AG10803 (cell line): ENCODE measurements around the gene PAXX.

Source experiments
- DNase-seq: peaks from one replicate; pipeline ENCODE4 v3.0.0; 2010; ENCODE audit warnings: low read depth
- H3K4me3 ChIP-seq: 2 replicates; pipeline ENCODE4 v1.5.1; 2011; ENCODE audit warnings: mild to moderate bottlenecking, low read length, control low read depth
- TF ChIP-seq, protein P1 (sequence below): conservative IDR thresholded peaks from 2 replicates; pipeline ENCODE4 v1.5.1; 2011; ENCODE audit warnings: mild to moderate bottlenecking, low read length, control low read depth, inconsistent platforms

PAXX gene

DNA sequence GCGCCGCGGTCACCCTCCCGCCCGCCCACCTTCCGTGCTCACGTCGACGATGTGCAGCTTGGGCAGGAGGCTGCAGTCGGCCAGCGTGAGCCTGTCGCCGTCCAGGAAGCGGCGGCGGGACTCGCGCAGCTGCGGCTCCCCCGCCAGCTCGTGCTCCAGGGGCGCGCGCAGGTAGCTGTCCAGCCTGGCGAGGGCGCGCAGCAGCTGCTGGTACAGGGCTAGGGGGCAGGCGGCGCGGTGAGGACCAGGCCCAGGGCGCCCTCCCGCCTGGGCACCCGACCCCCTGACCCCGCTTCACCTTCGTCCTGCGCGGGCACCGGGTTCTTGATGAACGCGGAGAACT is 2.6 kb downstream of the PAXX start:
- H3K4me3 ChIP-seq, result no peak overlapping the region
- TF ChIP-seq, protein P1, sequence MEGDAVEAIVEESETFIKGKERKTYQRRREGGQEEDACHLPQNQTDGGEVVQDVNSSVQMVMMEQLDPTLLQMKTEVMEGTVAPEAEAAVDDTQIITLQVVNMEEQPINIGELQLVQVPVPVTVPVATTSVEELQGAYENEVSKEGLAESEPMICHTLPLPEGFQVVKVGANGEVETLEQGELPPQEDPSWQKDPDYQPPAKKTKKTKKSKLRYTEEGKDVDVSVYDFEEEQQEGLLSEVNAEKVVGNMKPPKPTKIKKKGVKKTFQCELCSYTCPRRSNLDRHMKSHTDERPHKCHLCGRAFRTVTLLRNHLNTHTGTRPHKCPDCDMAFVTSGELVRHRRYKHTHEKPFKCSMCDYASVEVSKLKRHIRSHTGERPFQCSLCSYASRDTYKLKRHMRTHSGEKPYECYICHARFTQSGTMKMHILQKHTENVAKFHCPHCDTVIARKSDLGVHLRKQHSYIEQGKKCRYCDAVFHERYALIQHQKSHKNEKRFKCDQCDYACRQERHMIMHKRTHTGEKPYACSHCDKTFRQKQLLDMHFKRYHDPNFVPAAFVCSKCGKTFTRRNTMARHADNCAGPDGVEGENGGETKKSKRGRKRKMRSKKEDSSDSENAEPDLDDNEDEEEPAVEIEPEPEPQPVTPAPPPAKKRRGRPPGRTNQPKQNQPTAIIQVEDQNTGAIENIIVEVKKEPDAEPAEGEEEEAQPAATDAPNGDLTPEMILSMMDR, result no peak
- no peak for DNase-seq

DNA sequence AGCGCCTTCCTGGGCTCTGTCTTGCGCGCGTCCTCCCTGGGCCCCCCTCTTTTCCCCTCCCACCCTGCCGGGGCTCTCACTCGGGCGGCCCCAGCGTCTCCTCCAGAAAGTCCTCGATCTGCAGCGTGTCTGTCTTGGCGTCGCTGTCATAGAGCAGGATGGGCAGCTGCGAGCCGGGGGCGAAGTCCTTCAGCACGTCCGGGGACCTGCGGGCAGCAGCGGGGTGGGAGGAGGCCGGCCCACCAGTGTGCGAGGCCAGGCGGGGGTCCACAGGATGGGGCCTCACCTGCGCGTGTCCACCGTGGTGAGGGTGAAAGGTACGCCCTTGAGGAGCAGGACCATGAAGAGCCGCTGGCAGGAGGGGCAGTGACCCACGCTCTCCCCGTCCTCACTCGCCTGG is 3.1 kb downstream of the PAXX start:
- DNase-seq, result no peak
- TF ChIP-seq, protein P1, result no peak
- H3K4me3 ChIP-seq, result no peak overlapping the region

DNA sequence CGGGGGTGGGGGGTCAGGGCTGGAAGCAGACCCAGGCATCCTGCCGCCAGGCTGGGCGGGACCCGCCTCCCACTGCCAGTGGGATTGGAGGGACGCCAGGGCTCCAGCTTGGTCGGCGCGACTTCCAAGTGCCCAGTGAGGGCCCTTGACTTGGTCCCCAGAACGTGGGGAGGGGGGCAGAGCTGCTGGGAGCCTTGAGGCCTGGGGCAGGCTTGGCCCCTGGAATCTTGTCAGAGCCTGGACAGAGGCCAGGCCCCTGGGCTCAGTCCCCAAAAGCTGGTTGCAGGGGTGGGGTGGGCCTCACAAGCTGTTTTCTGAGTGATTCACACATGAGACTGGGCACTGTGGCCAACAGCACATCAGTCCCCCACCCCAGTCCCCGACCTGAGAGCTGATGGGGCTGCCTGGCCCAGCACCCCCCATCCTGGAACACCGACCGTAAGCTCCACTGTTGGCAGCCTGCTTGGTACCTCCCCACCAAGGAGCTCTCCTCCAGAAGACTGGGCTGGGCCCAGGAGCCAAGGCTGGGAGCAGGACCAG is 3.6 kb downstream of the PAXX start:
- peak; percentile 36 for DNase-seq

DNA sequence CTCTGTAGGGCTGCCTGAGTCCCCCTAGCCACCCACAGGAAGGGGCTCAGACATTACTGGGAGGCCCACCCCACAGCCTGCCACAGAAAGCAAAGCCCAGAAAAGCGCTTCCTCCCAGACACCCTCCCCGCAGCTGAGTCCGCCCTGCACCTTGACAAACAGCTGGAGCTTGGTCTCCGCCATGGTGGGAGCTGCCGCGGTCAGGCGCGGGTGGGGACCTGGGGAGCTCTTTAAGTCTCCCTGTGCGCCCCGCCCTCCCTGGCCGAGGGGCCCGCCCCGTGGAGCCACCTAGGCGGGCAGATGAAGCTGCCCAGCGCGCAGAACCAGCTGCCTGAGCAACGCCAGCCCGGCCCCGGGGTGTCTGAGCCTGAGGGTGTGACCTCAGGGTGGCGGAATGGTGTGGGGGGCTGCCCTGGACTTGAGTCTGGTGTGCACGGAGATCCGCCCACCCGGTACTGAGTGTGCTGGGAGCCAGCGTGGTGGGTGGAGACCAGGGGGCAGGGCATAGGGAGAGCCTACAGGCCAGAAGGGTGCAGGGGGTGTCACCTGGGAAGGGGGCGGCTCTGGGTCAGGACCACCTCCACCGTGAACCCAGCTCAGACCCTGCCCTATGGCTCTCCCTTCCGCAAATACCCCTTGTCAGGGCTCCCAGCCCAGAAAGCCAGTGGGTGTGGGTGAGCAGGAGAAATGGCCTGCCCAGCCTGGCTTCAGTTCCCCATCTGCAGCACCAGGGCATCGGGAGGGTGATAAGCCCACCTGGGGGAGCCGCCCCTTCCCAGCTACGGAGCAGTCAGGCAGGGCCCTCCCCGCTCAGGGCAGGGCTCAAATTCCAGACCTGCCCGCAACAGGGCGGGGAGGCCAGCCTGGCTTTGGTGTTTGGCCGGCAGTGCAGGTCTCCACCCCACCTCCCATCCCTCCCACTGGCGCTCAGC is 4.4 kb downstream of the PAXX start, which contains the start of gene CLIC3:
Gene CLIC3 (minus strand): TSS at position 208 of the 932 bp plus-strand sequence. CDS start 25 bp downstream, at position 183.
- H3K4me3 ChIP-seq, result peak within 1 kb of the TSS; percentile 24
- peak; percentile 8 for DNase-seq
- TF ChIP-seq, protein P1, result no peak

More for the DNA sequence above, 3.6 kb downstream of the PAXX start:
- TF ChIP-seq, protein P1, result no peak
- H3K4me3 ChIP-seq, result peak overlapping the region; percentile 24; the same call in 1 of the 2 replicates

DNA sequence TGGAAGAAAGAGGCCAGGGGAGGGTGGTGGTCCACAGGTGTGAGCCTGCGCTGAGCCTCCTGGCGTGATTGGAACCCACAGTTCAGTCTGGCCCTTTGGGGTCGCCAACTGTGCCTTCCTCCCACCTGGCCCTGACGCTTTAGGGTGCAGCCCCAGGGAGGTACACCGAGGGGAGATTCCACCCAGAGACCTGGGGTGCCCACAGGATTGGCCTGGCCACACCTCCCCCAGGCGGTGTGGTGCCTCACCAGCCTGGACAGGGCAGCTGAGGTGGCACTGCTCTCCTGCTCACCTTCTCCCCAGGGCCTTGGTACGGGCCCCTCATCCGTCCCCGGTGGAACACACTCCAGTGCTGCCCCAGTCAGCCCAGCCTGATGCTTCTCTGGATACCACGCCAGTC is 5.1 kb downstream of the PAXX start:
- TF ChIP-seq, protein P1, result no peak
- H3K4me3 ChIP-seq, result no peak overlapping the region
- no peak for DNase-seq

DNA sequence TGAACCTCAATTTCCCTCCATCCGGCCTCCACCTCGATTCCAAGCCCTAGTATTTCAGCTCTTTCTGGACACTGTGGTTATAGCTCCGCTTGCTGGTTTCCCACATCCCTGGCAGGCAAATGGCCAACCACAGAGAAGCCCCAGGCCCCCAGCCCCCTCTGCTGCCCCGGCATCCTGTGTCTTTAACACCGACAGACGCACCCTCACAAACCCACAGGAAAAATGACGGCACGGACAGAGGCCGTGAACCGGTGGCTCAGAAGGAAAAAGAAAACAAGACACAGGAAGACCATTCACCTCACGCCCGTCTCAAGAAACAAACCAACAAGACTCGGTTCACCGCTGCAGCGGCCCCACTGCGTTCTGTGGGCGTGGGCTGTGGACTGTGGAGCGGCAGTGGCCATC is 5.6 kb downstream of the PAXX start:
- no peak for DNase-seq
- TF ChIP-seq, protein P1, result no peak
- no peak overlapping the region for H3K4me3 ChIP-seq
